Measurements from ENCODE around the gene PEF1. TPM values are rescaled to one million over a fixed set of nuclear protein-coding genes. Genes with fewer than 3 reads are reported as not detected.

PEF1 gene
- total RNA-seq, 1 donor from 2014 or later, result 57.9 TPM

GRCh38 chr1:31675161-31675560 lies 30.5 kb upstream of the PEF1 start:
- Mint-ChIP-seq H3K27me3 (ENCODE audit: low read depth, unreplicated experiment) (peaks cover 19% of the 10 kb centered on the region), H3K36me3 (ENCODE audit: low read depth, unreplicated experiment) (peaks cover 30% of the 10 kb centered on the region), H3K4me1 (ENCODE audit: low read depth, unreplicated experiment) (no peaks in the 10 kb centered on the region), H3K4me3 (ENCODE audit: unreplicated experiment) (no peak overlapping the region), H3K9me3 (ENCODE audit: unreplicated experiment) (no peaks in the 10 kb centered on the region), H3K27ac (ENCODE audit: unreplicated experiment) (no peak overlapping the region)
- no peak overlapping the region for H2AFZ ChIP-seq (ENCODE audit: low read depth, low read length)
- no peaks in the 10 kb centered on the region for H3K79me2 ChIP-seq (ENCODE audit: insufficient read depth, low read length)
- TF ChIP-seq CTCF (IDR thresholded peaks at IDR 0.05; ENCODE audit: insufficient read depth, low read depth, low read length) (no peak), EZH2 (IDR thresholded peaks at IDR 0.05; ENCODE audit: insufficient read depth, low read length) (no peak)
- H3K4me3 ChIP-seq (ENCODE audit: insufficient read depth, low read depth, low read length), result no peak overlapping the region
- DNase-seq (ENCODE audit: low read depth), result no peak
- H3K27ac ChIP-seq (ENCODE audit: low read depth, low read length), result no peak overlapping the region
- no peak overlapping the region for H3K4me2 ChIP-seq (ENCODE audit: low read length)
- peaks cover 5% of the 10 kb centered on the region for H3K4me1 ChIP-seq (ENCODE audit: insufficient read depth, low read length)
- H3K27me3 ChIP-seq (ENCODE audit: insufficient read depth, low read length), result no peaks in the 10 kb centered on the region
- no peak for FAIRE-seq
- H4K20me1 ChIP-seq (ENCODE audit: insufficient read depth, low read length), result peaks cover 3% of the 10 kb centered on the region
- H3K9me3 ChIP-seq (ENCODE audit: insufficient read depth, low read depth, low read length), result no peaks in the 10 kb centered on the region
- H3K36me3 ChIP-seq (ENCODE audit: insufficient read depth, low read length), result peaks cover 14% of the 10 kb centered on the region
- no peak overlapping the region for H3K9ac ChIP-seq (ENCODE audit: low read length)

- Histone ChIP-seq H3K9me3 (ENCODE audit: insufficient read depth, low read depth, low read length) (no peaks in the 10 kb centered on the region), H3K27ac (ENCODE audit: low read depth, low read length) (no peak overlapping the region), H3K4me1 (ENCODE audit: insufficient read depth, low read length) (peaks cover 10% of the 10 kb centered on the region), H3K4me2 (ENCODE audit: low read length) (no peak overlapping the region), H3K36me3 (ENCODE audit: insufficient read depth, low read length) (peaks cover 14% of the 10 kb centered on the region), H3K4me3 (ENCODE audit: insufficient read depth, low read depth, low read length) (no peak overlapping the region), H3K27me3 (ENCODE audit: insufficient read depth, low read length) (no peaks in the 10 kb centered on the region), H3K9ac (ENCODE audit: low read length) (no peak overlapping the region), H3K79me2 (ENCODE audit: insufficient read depth, low read length) (no peaks in the 10 kb centered on the region), H4K20me1 (ENCODE audit: insufficient read depth, low read length) (peaks cover 3% of the 10 kb centered on the region), H2AFZ (ENCODE audit: low read depth, low read length) (no peak overlapping the region)
- no peak overlapping the region for H3K27ac Mint-ChIP-seq (ENCODE audit: unreplicated experiment)
- no peak overlapping the region for H3K4me3 Mint-ChIP-seq (ENCODE audit: unreplicated experiment)
- no peak for DNase-seq (ENCODE audit: low read depth)
- H3K4me1 Mint-ChIP-seq (ENCODE audit: low read depth, unreplicated experiment), result no peaks in the 10 kb centered on the region
- H3K36me3 Mint-ChIP-seq (ENCODE audit: low read depth, unreplicated experiment), result peaks cover 33% of the 10 kb centered on the region
- TF ChIP-seq EZH2 (IDR thresholded peaks at IDR 0.05; ENCODE audit: insufficient read depth, low read length), result no peak
- no peak for TF ChIP-seq CTCF (IDR thresholded peaks at IDR 0.05; ENCODE audit: insufficient read depth, low read depth, low read length)
- peaks cover 23% of the 10 kb centered on the region for H3K27me3 Mint-ChIP-seq (ENCODE audit: low read depth, unreplicated experiment)
- FAIRE-seq, result no peak
- no peaks in the 10 kb centered on the region for H3K9me3 Mint-ChIP-seq (ENCODE audit: unreplicated experiment)
Observed at GRCh38 chr1:31674626-31675025, 29.9 kb upstream of the PEF1 start.

GRCh38 chr1:31673433-31673832 lies 28.8 kb upstream of the PEF1 start:
- Mint-ChIP-seq H3K4me3 (ENCODE audit: unreplicated experiment) (no peak overlapping the region), H3K27ac (ENCODE audit: unreplicated experiment) (no peak overlapping the region), H3K4me1 (ENCODE audit: low read depth, unreplicated experiment) (no peaks in the 10 kb centered on the region), H3K27me3 (ENCODE audit: low read depth, unreplicated experiment) (peaks cover 28% of the 10 kb centered on the region), H3K36me3 (ENCODE audit: low read depth, unreplicated experiment) (peaks cover 36% of the 10 kb centered on the region), H3K9me3 (ENCODE audit: unreplicated experiment) (no peaks in the 10 kb centered on the region)
- peaks cover 3% of the 10 kb centered on the region for H4K20me1 ChIP-seq (ENCODE audit: insufficient read depth, low read length)
- no peak overlapping the region for H3K27ac ChIP-seq (ENCODE audit: low read depth, low read length)
- H2AFZ ChIP-seq (ENCODE audit: low read depth, low read length), result no peak overlapping the region
- peaks cover 12% of the 10 kb centered on the region for H3K4me1 ChIP-seq (ENCODE audit: insufficient read depth, low read length)
- FAIRE-seq (no peak), DNase-seq (ENCODE audit: low read depth) (no peak)
- no peaks in the 10 kb centered on the region for H3K79me2 ChIP-seq (ENCODE audit: insufficient read depth, low read length)
- peaks cover 8% of the 10 kb centered on the region for H3K36me3 ChIP-seq (ENCODE audit: insufficient read depth, low read length)
- TF ChIP-seq CTCF (IDR thresholded peaks at IDR 0.05; ENCODE audit: insufficient read depth, low read depth, low read length) (no peak), EZH2 (IDR thresholded peaks at IDR 0.05; ENCODE audit: insufficient read depth, low read length) (no peak)
- H3K4me2 ChIP-seq (ENCODE audit: low read length), result no peak overlapping the region
- no peak overlapping the region for H3K4me3 ChIP-seq (ENCODE audit: insufficient read depth, low read depth, low read length)
- no peaks in the 10 kb centered on the region for H3K27me3 ChIP-seq (ENCODE audit: insufficient read depth, low read length)
- no peaks in the 10 kb centered on the region for H3K9me3 ChIP-seq (ENCODE audit: insufficient read depth, low read depth, low read length)
- H3K9ac ChIP-seq (ENCODE audit: low read length), result no peak overlapping the region
